Panc1 (cell line): Measurements from ENCODE around the gene DHX8.

ENCODE experiments used
- CTCF ChIP-seq: fragments of 450-650 bp; IDR thresholded peaks from 2 replicates; pipeline ENCODE4 v1.5.1; 2017; ENCODE audit warnings: mild to moderate bottlenecking
- POLR2AphosphoS5 ChIP-seq: IDR thresholded peaks from 2 replicates; pipeline ENCODE4 v1.6.1; 2012; ENCODE audit warnings: mild to moderate bottlenecking, low read depth, low read length, moderate library complexity
- TF ChIP-seq, protein P1 (sequence below), 2 experiments: IDR thresholded peaks; 2 replicates each; pipeline ENCODE4 v1.6.1; 2011 to 2012; ENCODE audit warnings: low read depth in 2 of 2, control low read depth in 1 of 2, low read length in 1 of 2, mild to moderate bottlenecking in 1 of 2, moderate library complexity in 1 of 2; ENCODE audit not compliant: insufficient read depth in 1 of 2

DNA sequence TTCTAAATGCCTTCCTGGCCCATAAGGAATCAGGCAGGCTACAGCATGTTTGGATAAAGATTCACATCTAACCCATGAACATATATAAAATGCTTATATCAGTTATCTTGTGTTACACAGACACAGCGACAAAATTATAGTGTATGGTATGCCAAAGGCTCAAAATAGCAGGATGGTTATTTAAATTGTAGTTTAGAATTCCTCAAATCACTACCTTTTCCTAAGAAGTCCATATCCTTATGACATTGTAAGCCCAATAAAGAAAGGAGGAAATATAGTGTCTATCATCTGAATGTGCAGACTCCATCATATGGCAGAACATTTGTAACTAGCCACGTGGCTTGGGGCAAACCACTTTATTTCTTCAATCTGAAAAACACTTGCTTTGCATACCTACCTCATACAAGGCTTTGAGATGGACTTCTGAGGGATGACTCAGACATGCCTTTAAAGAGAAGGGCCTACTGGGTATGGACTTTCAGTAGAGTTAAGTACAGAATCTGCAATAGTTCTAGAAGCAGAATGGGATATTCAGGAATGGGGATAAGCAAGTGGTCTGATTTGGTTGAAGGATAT is 12.1 kb upstream of the DHX8 start:
- TF ChIP-seq CTCF (no peak), POLR2AphosphoS5 (no peak)
- TF ChIP-seq, protein P1, sequence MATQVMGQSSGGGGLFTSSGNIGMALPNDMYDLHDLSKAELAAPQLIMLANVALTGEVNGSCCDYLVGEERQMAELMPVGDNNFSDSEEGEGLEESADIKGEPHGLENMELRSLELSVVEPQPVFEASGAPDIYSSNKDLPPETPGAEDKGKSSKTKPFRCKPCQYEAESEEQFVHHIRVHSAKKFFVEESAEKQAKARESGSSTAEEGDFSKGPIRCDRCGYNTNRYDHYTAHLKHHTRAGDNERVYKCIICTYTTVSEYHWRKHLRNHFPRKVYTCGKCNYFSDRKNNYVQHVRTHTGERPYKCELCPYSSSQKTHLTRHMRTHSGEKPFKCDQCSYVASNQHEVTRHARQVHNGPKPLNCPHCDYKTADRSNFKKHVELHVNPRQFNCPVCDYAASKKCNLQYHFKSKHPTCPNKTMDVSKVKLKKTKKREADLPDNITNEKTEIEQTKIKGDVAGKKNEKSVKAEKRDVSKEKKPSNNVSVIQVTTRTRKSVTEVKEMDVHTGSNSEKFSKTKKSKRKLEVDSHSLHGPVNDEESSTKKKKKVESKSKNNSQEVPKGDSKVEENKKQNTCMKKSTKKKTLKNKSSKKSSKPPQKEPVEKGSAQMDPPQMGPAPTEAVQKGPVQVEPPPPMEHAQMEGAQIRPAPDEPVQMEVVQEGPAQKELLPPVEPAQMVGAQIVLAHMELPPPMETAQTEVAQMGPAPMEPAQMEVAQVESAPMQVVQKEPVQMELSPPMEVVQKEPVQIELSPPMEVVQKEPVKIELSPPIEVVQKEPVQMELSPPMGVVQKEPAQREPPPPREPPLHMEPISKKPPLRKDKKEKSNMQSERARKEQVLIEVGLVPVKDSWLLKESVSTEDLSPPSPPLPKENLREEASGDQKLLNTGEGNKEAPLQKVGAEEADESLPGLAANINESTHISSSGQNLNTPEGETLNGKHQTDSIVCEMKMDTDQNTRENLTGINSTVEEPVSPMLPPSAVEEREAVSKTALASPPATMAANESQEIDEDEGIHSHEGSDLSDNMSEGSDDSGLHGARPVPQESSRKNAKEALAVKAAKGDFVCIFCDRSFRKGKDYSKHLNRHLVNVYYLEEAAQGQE (IDR thresholded peaks at IDR 0.05; ENCODE audit: insufficient read depth in 1 of 2, low read depth in 2 of 2, low read length in 1 of 2) = no peak
